Activated T-helper 2 cell treated with anti-CD3 and anti-CD28 coated beads, Interferon-gamma antibody, Interleukin-2, Interleukin-4, amounts not matched to agents 10 μg/mL and 5 μg/mL and 100 μg/mL, durations not matched to agents 14 hours and 24 hours and 36 hours (primary cell): ENCODE data around the gene DPEP1. TPM values are rescaled to one million over a fixed set of nuclear protein-coding genes. Genes with fewer than 3 reads are reported as not detected.
A peak's percentile ranks its signal among the peaks of the same experiment; 100 is the strongest.
"Not testable (repeated sequence)": the region's sequence is repeated elsewhere in the genome, so short reads cannot be mapped to it uniquely, and the experiment has no call there.

Source experiments
- DNase-seq: peaks from one replicate; pipeline ENCODE4 v3.0.0; 2021; ENCODE audit warnings: low spot score
- H3K27ac Mint-ChIP-seq: one replicate; pipeline ENCODE4 v1.8.0; 2021; ENCODE audit warnings: mixed read lengths
- H3K27me3 Mint-ChIP-seq: one replicate; pipeline ENCODE4 v1.8.0; 2021; ENCODE audit warnings: low read depth, mixed read lengths
- H3K36me3 Mint-ChIP-seq: one replicate; pipeline ENCODE4 v1.8.0; 2021; ENCODE audit warnings: low read depth, mixed read lengths
- H3K4me1 Mint-ChIP-seq: one replicate; pipeline ENCODE4 v1.8.0; 2021; ENCODE audit warnings: low read depth, mixed read lengths
- H3K4me3 Mint-ChIP-seq: one replicate; pipeline ENCODE4 v1.8.0; 2021; ENCODE audit warnings: low read depth, mild to moderate bottlenecking, moderate library complexity, mixed read lengths
- H3K9me3 Mint-ChIP-seq: one replicate; pipeline ENCODE4 v1.8.0; 2021; ENCODE audit warnings: mixed read lengths
- intact Hi-C: fragments of 100-400 bp; cut with micrococcal nuclease; formaldehyde crosslinking; loops from one replicate; pipeline ENCODE4 v1.15.1; 2023
- total RNA-seq: library from RNA; stranded (reverse); gene quantifications from 2 replicates; pipeline ENCODE4 v1.2.3, GENCODE V29; 2022

The DPEP1 gene
- total RNA-seq, 1 donor from 2014 or later, result not detected

GRCh38 chr16:89658221-89658879 lies 44.9 kb downstream of the DPEP1 start:
- H3K9me3 Mint-ChIP-seq, result no peaks in the 10 kb centered on the region
- DNase-seq, result peak; percentile 20
- peaks cover 15% of the 10 kb centered on the region for H3K4me1 Mint-ChIP-seq
- intact Hi-C loops, result loop anchor here (5.0 kb wide), 1 partner anchor 96 kb away; the partner anchor contains the start of gene RPL13
- H3K36me3 Mint-ChIP-seq, result peaks cover 47% of the 10 kb centered on the region
- peak overlapping the region; percentile 89 for H3K27ac Mint-ChIP-seq
- H3K27me3 Mint-ChIP-seq, result no peaks in the 10 kb centered on the region
- H3K4me3 Mint-ChIP-seq, result peak overlapping the region; percentile 92

GRCh38 chr16:89660146-89660545 lies 46.7 kb downstream of the DPEP1 start:
- peaks cover 13% of the 10 kb centered on the region for H3K4me1 Mint-ChIP-seq
- intact Hi-C loops, result no loop called here
- no peak overlapping the region for H3K27ac Mint-ChIP-seq
- H3K9me3 Mint-ChIP-seq, result no peaks in the 10 kb centered on the region
- no peak overlapping the region for H3K4me3 Mint-ChIP-seq
- H3K36me3 Mint-ChIP-seq, result peaks cover 50% of the 10 kb centered on the region
- H3K27me3 Mint-ChIP-seq, result no peaks in the 10 kb centered on the region
- no peak for DNase-seq

GRCh38 chr16:89661215-89661614 lies 47.8 kb downstream of the DPEP1 start:
- Mint-ChIP-seq H3K27ac (no peak overlapping the region), H3K36me3 (peaks cover 43% of the 10 kb centered on the region), H3K4me1 (peaks cover 11% of the 10 kb centered on the region), H3K27me3 (no peaks in the 10 kb centered on the region), H3K9me3 (no peaks in the 10 kb centered on the region), H3K4me3 (no peak overlapping the region)
- intact Hi-C loops, result no loop called here
- no peak for DNase-seq

GRCh38 chr16:89664238-89664637 lies 50.8 kb downstream of the DPEP1 start:
- H3K27me3 Mint-ChIP-seq, H3K9me3 Mint-ChIP-seq, H3K4me1 Mint-ChIP-seq, intact Hi-C loops, H3K4me3 Mint-ChIP-seq, H3K27ac Mint-ChIP-seq, DNase-seq: not testable (repeated sequence)
- peaks cover 41% of the 10 kb centered on the region for H3K36me3 Mint-ChIP-seq

GRCh38 chr16:89667000-89667399 lies 53.6 kb downstream of the DPEP1 start:
- H3K4me1 Mint-ChIP-seq, H3K4me3 Mint-ChIP-seq, DNase-seq, intact Hi-C loops, H3K9me3 Mint-ChIP-seq, H3K27me3 Mint-ChIP-seq, H3K27ac Mint-ChIP-seq: not testable (repeated sequence)
- peaks cover 21% of the 10 kb centered on the region for H3K36me3 Mint-ChIP-seq

DNA sequence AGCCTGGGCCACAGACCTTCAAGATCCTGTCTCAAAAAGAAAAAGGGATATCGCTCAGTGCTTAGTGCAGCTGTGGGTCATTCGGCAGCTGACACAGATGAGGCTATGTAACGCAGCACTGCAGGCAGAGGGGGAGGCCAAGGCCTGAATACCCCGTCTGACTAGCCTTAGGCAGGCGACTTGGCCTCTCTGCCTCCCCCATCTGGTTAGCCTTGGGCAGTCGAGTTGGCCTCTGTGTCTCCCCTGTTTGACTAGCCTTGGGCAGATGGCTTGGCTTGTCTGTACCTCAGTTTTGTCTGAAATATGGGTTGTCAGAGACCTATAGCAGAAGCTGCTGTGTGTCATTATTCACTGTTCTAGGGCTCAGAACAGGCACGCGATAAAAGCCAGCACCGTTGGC lies 54.2 kb downstream of the DPEP1 start:
- peaks cover 21% of the 10 kb centered on the region for H3K36me3 Mint-ChIP-seq
- no peak overlapping the region for H3K27ac Mint-ChIP-seq
- H3K4me3 Mint-ChIP-seq, result no peak overlapping the region
- H3K9me3 Mint-ChIP-seq, result no peaks in the 10 kb centered on the region
- DNase-seq, result no peak
- no peaks in the 10 kb centered on the region for H3K27me3 Mint-ChIP-seq
- intact Hi-C loops, result no loop called here
- peaks cover 9% of the 10 kb centered on the region for H3K4me1 Mint-ChIP-seq

DNA sequence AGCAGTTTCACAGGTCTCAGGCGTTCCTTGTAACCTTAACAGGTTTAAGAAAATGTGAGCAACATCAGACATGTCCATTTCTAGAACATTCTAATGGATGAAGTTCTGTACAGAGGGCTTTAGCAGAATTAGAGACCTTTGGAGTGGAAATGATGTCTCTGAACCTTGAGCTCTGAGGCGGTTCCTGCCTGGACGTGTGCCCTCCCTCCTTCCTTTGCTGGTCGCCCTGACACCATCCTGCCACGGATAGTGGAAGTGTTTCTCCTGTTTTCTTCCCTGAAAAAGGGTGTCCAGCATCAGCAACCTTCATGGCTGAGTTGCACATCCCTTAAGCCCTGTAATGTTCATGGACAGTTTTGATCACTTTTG lies 55.3 kb downstream of the DPEP1 start:
- no peak overlapping the region for H3K4me3 Mint-ChIP-seq
- H3K9me3 Mint-ChIP-seq, result no peaks in the 10 kb centered on the region
- peaks cover 15% of the 10 kb centered on the region for H3K36me3 Mint-ChIP-seq
- peaks cover 9% of the 10 kb centered on the region for H3K4me1 Mint-ChIP-seq
- no peaks in the 10 kb centered on the region for H3K27me3 Mint-ChIP-seq
- no peak for DNase-seq
- intact Hi-C loops, result no loop called here
- H3K27ac Mint-ChIP-seq, result no peak overlapping the region

DNA sequence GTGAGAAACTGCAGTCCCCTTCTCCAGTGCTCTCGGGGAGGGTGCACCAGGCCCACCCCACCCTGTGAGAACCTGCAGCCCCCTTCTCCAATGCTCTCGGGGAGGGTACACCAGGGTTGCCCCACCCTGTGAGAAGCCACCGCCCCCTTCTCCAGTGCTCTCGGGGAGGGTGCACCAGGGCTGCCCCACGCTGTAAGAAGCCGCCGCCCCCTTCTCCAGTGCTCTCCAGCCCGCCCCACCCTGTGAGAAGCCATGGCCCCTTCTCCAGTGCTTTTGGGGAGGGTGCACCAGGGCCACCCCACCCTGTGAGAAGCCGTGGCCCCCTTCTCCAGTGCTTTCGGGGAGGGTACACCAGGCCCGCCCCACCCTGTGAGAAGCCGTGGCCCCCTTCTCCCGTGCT lies 56.3 kb downstream of the DPEP1 start:
- intact Hi-C loops, result no loop called here
- H3K4me1 Mint-ChIP-seq, result peaks cover 9% of the 10 kb centered on the region

GRCh38 chr16:89670496-89671431 lies 57.3 kb downstream of the DPEP1 start:
- Mint-ChIP-seq H3K36me3 (peaks cover 9% of the 10 kb centered on the region), H3K27ac (no peak overlapping the region), H3K4me1 (peaks cover 9% of the 10 kb centered on the region), H3K4me3 (no peak overlapping the region), H3K9me3 (no peaks in the 10 kb centered on the region), H3K27me3 (no peaks in the 10 kb centered on the region)
- no peak for DNase-seq
- intact Hi-C loops, result no loop called here

More for the DNA sequence above, 56.3 kb downstream of the DPEP1 start:
- DNase-seq, result no peak
- H3K4me3 Mint-ChIP-seq, result no peak overlapping the region
- H3K27ac Mint-ChIP-seq, result no peak overlapping the region
- H3K36me3 Mint-ChIP-seq, result peaks cover 9% of the 10 kb centered on the region
- H3K27me3 Mint-ChIP-seq, result no peaks in the 10 kb centered on the region
- no peaks in the 10 kb centered on the region for H3K9me3 Mint-ChIP-seq

DNA sequence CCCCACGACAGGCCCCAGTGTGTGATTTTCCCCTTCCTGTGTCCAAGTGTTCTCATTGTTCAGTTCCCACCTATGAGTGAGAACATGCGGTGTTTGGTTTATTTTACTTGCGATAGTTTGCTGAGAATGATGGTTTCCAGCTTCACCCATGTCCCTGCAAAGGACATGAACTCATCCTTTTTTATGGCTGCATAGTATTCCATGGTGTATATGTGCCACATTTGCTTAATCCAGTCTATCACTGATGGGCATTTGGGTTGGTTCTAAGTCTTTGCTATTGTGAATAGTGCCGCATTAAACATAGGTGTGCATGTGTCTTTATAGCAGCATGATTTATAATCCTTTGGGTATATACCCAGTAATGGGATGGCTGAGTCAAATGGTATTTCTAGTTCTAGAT lies 58.1 kb downstream of the DPEP1 start:
- H3K4me3 Mint-ChIP-seq, H3K36me3 Mint-ChIP-seq, H3K4me1 Mint-ChIP-seq, H3K9me3 Mint-ChIP-seq, H3K27ac Mint-ChIP-seq, H3K27me3 Mint-ChIP-seq, intact Hi-C loops, DNase-seq: not testable (repeated sequence)

- no peaks in the 10 kb centered on the region for H3K27me3 Mint-ChIP-seq
- H3K4me1 Mint-ChIP-seq, result peaks cover 9% of the 10 kb centered on the region
- H3K9me3 Mint-ChIP-seq, result no peaks in the 10 kb centered on the region
- no peak for DNase-seq
- no peak overlapping the region for H3K27ac Mint-ChIP-seq
- peaks cover 3% of the 10 kb centered on the region for H3K36me3 Mint-ChIP-seq
- intact Hi-C loops, result no loop called here
- no peak overlapping the region for H3K4me3 Mint-ChIP-seq
Measured at GRCh38 chr16:89672177-89672941, 58.9 kb downstream of the DPEP1 start.

- Mint-ChIP-seq H3K27me3 (no peaks in the 10 kb centered on the region), H3K27ac (no peak overlapping the region), H3K9me3 (no peaks in the 10 kb centered on the region), H3K4me3 (no peak overlapping the region), H3K36me3 (peaks cover 7% of the 10 kb centered on the region), H3K4me1 (no peaks in the 10 kb centered on the region)
- DNase-seq, result no peak
- intact Hi-C loops, result no loop called here
Measured at GRCh38 chr16:89678258-89678657, 64.8 kb downstream of the DPEP1 start.
